ENCODE data around the gene MYB. TPM values are rescaled to one million over a fixed set of nuclear protein-coding genes. Genes with fewer than 3 reads are reported as not detected.

The MYB gene
- total RNA-seq, 4 donors from 2014 or later, result 10.0 to 47.0 (median 14.7) TPM

DNA sequence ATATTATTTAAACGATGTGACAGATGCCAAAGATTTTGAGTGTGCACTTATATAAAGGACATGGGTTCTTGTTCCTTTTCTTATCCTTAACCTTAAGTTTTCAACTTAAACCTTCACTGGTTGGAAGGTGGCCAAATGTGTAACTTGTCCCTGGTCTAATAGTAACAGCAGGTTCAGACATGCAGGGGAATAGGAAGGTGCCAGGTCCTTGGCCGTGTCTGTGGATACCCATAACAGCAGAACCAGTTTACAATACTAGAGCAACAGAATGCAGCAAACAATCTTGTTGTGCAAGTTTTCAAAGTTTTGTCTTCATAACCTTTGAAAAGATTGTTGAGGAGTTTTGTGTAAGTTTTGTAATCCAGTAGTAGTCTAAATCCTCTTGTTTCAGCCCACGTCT, 4.4 kb downstream of the MYB start:
- DNase-seq, result no peak
- H3K4me3 ChIP-seq, result no peak overlapping the region
- peaks cover 0 to 25% (median 0%) of the 10 kb centered on the region in 4 donors for H3K4me1 ChIP-seq
- H3K27me3 ChIP-seq, result no peaks in the 10 kb centered on the region
- H3K27ac ChIP-seq, result no peak overlapping the region
- H3K9me3 ChIP-seq, result no peaks in the 10 kb centered on the region
- TF ChIP-seq POLR2A (IDR thresholded peaks at IDR 0.05), result no peak
- TF ChIP-seq, protein P1, sequence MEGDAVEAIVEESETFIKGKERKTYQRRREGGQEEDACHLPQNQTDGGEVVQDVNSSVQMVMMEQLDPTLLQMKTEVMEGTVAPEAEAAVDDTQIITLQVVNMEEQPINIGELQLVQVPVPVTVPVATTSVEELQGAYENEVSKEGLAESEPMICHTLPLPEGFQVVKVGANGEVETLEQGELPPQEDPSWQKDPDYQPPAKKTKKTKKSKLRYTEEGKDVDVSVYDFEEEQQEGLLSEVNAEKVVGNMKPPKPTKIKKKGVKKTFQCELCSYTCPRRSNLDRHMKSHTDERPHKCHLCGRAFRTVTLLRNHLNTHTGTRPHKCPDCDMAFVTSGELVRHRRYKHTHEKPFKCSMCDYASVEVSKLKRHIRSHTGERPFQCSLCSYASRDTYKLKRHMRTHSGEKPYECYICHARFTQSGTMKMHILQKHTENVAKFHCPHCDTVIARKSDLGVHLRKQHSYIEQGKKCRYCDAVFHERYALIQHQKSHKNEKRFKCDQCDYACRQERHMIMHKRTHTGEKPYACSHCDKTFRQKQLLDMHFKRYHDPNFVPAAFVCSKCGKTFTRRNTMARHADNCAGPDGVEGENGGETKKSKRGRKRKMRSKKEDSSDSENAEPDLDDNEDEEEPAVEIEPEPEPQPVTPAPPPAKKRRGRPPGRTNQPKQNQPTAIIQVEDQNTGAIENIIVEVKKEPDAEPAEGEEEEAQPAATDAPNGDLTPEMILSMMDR (IDR thresholded peaks at IDR 0.05), result no peak
- no peaks in the 10 kb centered on the region for H3K36me3 ChIP-seq

- Histone ChIP-seq H3K27me3 (no peaks in the 10 kb centered on the region), H3K27ac (no peak overlapping the region), H3K4me3 (no peak overlapping the region), H3K36me3 (no peaks in the 10 kb centered on the region), H3K9me3 (no peaks in the 10 kb centered on the region), H3K4me1 (peaks cover 0 to 25% (median 0%) of the 10 kb centered on the region in 4 donors)
- no peak for TF ChIP-seq POLR2A (IDR thresholded peaks at IDR 0.05)
- TF ChIP-seq, protein P1 (IDR thresholded peaks at IDR 0.05), result no peak
- DNase-seq, result no peak
These were observed 5.1 kb downstream of the MYB start for GRCh38 chr6:135186255-135186654.

GRCh38 chr6:135187372-135187771, 6.3 kb downstream of the MYB start:
- TF ChIP-seq POLR2A (IDR thresholded peaks at IDR 0.05), result no peak
- TF ChIP-seq, protein P1 (IDR thresholded peaks at IDR 0.05), result no peak
- Histone ChIP-seq H3K9me3 (no peaks in the 10 kb centered on the region), H3K27ac (no peak overlapping the region), H3K36me3 (no peaks in the 10 kb centered on the region), H3K4me3 (no peak overlapping the region), H3K27me3 (no peaks in the 10 kb centered on the region), H3K4me1 (peaks cover 0 to 17% (median 0%) of the 10 kb centered on the region in 4 donors)
- no peak for DNase-seq

- no peaks in the 10 kb centered on the region for H3K9me3 ChIP-seq
These were observed 7.6 kb downstream of the MYB start for GRCh38 chr6:135188718-135189117.

DNA sequence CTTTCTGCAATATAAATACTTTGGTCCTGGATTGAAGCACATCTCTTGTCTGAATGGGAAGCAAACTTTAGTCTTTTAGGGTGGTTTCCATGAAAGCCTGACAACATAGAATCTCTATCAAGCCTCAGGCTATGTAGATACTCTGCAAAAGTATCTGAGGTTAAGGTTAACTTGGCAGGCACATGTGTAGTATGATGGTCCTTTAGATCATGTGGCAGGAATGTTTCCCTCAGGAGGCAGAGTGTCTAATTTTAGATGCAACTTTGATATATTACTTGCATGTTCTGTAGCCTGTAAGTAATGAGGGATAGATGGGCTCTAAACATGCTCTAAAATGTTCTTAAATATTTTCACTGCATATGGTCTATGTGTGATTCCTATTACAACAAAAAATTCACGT, 8.2 kb downstream of the MYB start:
- Histone ChIP-seq H3K4me3 (no peak overlapping the region), H3K9me3 (no peaks in the 10 kb centered on the region), H3K4me1 (no peaks in the 10 kb centered on the region), H3K27me3 (no peaks in the 10 kb centered on the region), H3K27ac (no peak overlapping the region), H3K36me3 (no peaks in the 10 kb centered on the region)
- TF ChIP-seq, protein P1 (IDR thresholded peaks at IDR 0.05), result no peak
- no peak for TF ChIP-seq POLR2A (IDR thresholded peaks at IDR 0.05)
- no peak for DNase-seq

More at GRCh38 chr6:135188718-135189117, 7.6 kb downstream of the MYB start:
- TF ChIP-seq POLR2A (IDR thresholded peaks at IDR 0.05), result no peak
- TF ChIP-seq, protein P1 (IDR thresholded peaks at IDR 0.05), result no peak
- Histone ChIP-seq H3K27me3 (no peaks in the 10 kb centered on the region), H3K4me1 (peaks cover 0 to 3% (median 0%) of the 10 kb centered on the region in 4 donors), H3K27ac (no peak overlapping the region), H3K4me3 (no peak overlapping the region), H3K36me3 (no peaks in the 10 kb centered on the region)
- DNase-seq, result no peak

Measured in Peyer's patch (tissue), 4 donors.